GM12878 (cell line): ENCODE results near the gene CNOT2. TPM values are rescaled to one million over a fixed set of nuclear protein-coding genes. Genes with fewer than 3 reads are reported as not detected.

Source experiments
- EGR1 ChIP-seq, 2 experiments: IDR thresholded peaks; 1 replicate in 1 of 2; 2 replicates in 1 of 2; pipeline ENCODE4 v1.6.1; 2011 to 2012; ENCODE audit warnings: low read depth in 2 of 2, low read length in 2 of 2, borderline replicate concordance in 1 of 2, mild to moderate bottlenecking in 1 of 2, moderate library complexity in 1 of 2
- KLF5 ChIP-seq: fragments of 450-650 bp; IDR thresholded peaks from 2 replicates; pipeline ENCODE4 v1.6.1; 2014; ENCODE audit warnings: mild to moderate bottlenecking; ENCODE audit not compliant: partially characterized antibody
- MEF2A ChIP-seq: IDR thresholded peaks from 2 replicates; pipeline ENCODE4 v1.6.1; 2011; ENCODE audit warnings: low read depth, mild to moderate bottlenecking, low read length, moderate library complexity; ENCODE audit not compliant: insufficient read depth
- MTA3 ChIP-seq: IDR thresholded peaks from 2 replicates; pipeline ENCODE4 v1.6.1; 2012; ENCODE audit warnings: low read length, inconsistent platforms, borderline replicate concordance
- NKRF ChIP-seq: fragments of 450-650 bp; conservative IDR thresholded peaks from 2 replicates; pipeline ENCODE4 v1.6.1; 2017; ENCODE audit warnings: mild to moderate bottlenecking, moderate library complexity
- RFX5 ChIP-seq: IDR thresholded peaks from 2 replicates; pipeline ENCODE4 v1.6.1; 2011; ENCODE audit warnings: low read depth, low read length, improper control_type of control experiment
- RUNX3 ChIP-seq: IDR thresholded peaks from 2 replicates; pipeline ENCODE4 v1.6.1; 2012; ENCODE audit warnings: low read length, inconsistent platforms
- SREBF1 ChIP-seq: IDR thresholded peaks from 2 replicates; pipeline ENCODE4 v1.6.1; 2012; ENCODE audit warnings: mild to moderate bottlenecking, low read length
- TARDBP ChIP-seq: IDR thresholded peaks from 2 replicates; pipeline ENCODE4 v1.6.1; 2016; ENCODE audit warnings: borderline replicate concordance
- ZNF217 ChIP-seq: fragments of 450-650 bp; IDR thresholded peaks from 2 replicates; pipeline ENCODE4 v1.6.1; 2017; ENCODE audit warnings: antibody characterized with exemption, mild to moderate bottlenecking
- polyA plus RNA-seq, 11 experiments: library from polyadenylated mRNA; depleted of rRNA in 4 of 11; unstranded in 6 of 11; stranded (reverse) in 5 of 11; fragments of >200 nt; fragmentation: Nextera tagmentation in 4 of 11; fragmentation: Illumina TruSeq in 1 of 11; extraction: Ambion mirVana in 4 of 11; extraction: Trizol in 1 of 11; gene quantifications; 1 replicate in 1 of 11; 2 replicates in 10 of 11; pipeline versions ENCODE4 v1.2.1 to v1.2.3, GENCODE V29; 2011 to 2016; ENCODE audit warnings: inconsistent platforms in 2 of 11, missing spikeins in 2 of 11, low read depth in 1 of 11
- total RNA-seq, 4 experiments: library from RNA; depleted of rRNA in 3 of 4; stranded (reverse); fragments of >200 nt in 3 of 4; fragmentation: Illumina TruSeq in 1 of 4; extraction: Trizol in 1 of 4; gene quantifications; 2 replicates each; pipeline versions ENCODE4 v1.2.1 to v1.2.3, GENCODE V29; 2013 to 2021
- TF ChIP-seq, protein P1 (sequence below): fragments of 450-650 bp; IDR thresholded peaks from 2 replicates; pipeline ENCODE4 v1.6.1; 2016; ENCODE audit warnings: mild to moderate bottlenecking
- TF ChIP-seq, protein P2 (sequence below): fragments of 450-650 bp; formaldehyde crosslinking; IDR thresholded peaks from 2 replicates; pipeline ENCODE4 v1.4.0; 2022; ENCODE audit warnings: mild to moderate bottlenecking, moderate library complexity

CNOT2 gene
- total and polyA plus RNA-seq, 10 of the 15 experiments (the other 5 are each of a cell fraction or from before 2014, with no cell fraction given): 37.9 to 127 (median 82.4) TPM

- TF ChIP-seq, protein P1, sequence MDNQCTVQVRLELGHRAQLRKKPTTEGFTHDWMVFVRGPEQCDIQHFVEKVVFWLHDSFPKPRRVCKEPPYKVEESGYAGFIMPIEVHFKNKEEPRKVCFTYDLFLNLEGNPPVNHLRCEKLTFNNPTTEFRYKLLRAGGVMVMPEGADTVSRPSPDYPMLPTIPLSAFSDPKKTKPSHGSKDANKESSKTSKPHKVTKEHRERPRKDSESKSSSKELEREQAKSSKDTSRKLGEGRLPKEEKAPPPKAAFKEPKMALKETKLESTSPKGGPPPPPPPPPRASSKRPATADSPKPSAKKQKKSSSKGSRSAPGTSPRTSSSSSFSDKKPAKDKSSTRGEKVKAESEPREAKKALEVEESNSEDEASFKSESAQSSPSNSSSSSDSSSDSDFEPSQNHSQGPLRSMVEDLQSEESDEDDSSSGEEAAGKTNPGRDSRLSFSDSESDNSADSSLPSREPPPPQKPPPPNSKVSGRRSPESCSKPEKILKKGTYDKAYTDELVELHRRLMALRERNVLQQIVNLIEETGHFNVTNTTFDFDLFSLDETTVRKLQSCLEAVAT: no peak
- no peak for TF ChIP-seq RUNX3
- TF ChIP-seq MTA3: no peak
- TF ChIP-seq RFX5: no peak
- no peak for TF ChIP-seq ZNF217
- TF ChIP-seq NKRF: no peak
- no peak for TF ChIP-seq EGR1 (IDR thresholded peaks at IDR 0.05; ENCODE audit: borderline replicate concordance in 1 of 2, low read depth in 2 of 2, low read length in 2 of 2)
- no peak for TF ChIP-seq TARDBP
- TF ChIP-seq, protein P2, sequence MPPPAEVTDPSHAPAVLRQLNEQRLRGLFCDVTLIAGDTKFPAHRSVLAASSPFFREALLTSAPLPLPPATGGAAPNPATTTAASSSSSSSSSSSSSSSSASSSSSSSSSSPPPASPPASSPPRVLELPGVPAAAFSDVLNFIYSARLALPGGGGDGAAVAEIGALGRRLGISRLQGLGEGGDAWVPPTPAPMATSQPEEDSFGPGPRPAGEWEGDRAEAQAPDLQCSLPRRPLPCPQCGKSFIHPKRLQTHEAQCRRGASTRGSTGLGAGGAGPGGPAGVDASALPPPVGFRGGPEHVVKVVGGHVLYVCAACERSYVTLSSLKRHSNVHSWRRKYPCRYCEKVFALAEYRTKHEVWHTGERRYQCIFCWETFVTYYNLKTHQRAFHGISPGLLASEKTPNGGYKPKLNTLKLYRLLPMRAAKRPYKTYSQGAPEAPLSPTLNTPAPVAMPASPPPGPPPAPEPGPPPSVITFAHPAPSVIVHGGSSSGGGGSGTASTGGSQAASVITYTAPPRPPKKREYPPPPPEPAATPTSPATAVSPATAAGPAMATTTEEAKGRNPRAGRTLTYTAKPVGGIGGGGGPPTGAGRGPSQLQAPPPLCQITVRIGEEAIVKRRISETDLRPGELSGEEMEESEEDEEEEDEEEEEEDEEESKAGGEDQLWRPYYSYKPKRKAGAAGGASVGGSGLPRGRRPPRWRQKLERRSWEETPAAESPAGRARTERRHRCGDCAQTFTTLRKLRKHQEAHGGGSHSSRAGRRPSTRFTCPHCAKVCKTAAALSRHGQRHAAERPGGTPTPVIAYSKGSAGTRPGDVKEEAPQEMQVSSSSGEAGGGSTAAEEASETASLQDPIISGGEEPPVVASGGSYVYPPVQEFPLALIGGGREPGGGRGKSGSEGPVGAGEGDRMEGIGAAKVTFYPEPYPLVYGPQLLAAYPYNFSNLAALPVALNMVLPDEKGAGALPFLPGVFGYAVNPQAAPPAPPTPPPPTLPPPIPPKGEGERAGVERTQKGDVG: no peak
- no peak for TF ChIP-seq MEF2A
- TF ChIP-seq KLF5: no peak
- no peak for TF ChIP-seq SREBF1
Observed at GRCh38 chr12:70355972-70356371, 112.7 kb downstream of the CNOT2 start (continued).
